Measurements from ENCODE around the gene ATP11B.

The ATP11B gene

DNA sequence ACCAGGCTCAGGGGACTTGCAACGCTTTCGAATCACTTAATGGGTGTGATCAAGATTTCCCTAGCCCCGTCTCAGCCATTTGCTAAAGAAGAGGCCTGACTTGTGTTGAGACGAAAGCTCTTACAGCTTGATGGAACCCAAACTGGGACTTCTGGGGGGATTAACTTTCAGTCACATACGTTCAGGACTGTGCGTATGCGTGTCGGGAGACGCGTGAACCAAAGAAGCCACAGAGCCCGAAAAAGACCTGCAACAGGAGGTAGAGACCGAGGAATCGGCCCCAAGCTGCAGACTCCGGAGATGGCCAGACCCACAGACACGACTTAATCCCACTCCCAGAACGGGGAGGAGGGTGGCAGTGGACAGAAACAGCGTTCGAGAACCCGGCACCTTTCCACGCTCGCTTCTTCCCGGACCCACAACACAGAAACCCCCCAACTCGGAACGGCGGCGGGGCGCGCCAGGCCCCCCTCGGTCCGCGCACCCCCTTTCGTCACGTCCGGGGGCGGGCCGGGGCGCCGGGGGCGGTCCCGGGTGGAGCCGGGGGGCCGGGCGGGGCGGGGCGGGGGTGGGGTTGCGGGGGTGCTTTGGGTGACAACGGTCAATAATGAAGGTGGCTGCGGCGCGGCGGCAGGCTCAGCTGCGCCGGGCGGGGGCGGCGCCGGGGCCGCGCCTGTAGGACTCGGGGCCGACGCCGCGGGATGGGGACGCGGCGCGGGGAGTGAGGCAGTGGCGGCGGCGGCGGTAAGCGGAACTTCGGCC lies at the start of gene ATP11B:
ATP11B (plus strand) TSS at position 604 of the 762 bp plus-strand sequence. CDS start 256 bp downstream, outside the sequence.
- peak; percentile 75 for DNase-seq

DNA sequence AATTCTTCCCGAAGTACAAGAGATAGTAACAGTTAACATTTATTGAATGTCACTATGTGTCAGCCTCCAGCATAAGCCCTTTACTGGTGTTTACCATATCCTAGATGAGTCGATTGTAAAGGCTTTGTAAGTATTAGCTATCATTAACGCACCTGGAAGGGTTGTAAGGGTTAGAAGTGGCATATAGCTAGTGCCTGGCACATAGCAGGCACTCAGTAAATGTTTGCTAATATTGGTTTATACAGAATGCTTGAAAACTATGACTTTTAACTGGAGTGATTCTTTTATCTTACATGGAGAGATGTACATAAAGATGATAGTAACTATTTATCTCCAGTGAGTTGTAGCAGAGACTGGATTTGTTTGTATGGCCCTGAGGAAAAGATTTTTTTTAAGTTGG lies 46.3 kb upstream of the ATP11B start:
- DNase-seq: no peak

DNA sequence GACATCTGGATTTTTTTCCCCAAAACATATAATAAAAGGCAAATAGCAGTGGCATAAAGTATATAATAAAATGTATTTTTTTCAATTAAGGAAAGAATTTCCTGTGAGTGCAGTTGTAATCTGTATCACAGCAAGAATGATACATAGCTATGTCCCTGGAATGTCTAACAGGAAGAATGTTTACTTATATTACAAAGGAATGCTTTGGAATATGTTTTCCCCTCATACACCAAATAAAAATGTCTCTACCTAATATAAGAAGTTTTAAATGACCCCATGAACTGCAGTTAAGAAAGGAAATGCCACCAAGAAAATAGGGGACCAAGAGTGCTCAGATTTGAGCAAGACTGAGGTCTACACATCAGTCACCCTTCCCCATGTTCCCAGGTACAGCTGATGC lies 38.0 kb upstream of the ATP11B start:
- no peak for DNase-seq

DNA sequence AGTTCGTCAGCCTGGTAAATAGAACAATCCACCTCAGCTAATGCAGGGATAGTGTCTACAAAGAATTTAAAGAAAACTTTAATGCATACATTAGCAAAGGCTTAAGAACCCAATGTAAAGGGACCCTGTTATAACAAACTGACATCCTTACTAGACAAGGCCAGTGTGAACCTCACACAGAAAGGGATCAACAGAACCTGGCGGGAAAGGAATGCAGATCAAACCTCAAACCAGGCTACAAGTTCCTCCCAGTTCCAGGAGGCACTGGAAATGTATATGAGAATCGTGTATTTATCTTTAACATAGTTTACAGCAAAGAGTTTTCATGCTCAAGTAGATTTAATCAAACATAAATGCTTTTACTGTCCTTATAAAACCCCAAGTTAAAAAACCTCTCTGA lies 37.6 kb upstream of the ATP11B start:
- no peak for DNase-seq

DNA sequence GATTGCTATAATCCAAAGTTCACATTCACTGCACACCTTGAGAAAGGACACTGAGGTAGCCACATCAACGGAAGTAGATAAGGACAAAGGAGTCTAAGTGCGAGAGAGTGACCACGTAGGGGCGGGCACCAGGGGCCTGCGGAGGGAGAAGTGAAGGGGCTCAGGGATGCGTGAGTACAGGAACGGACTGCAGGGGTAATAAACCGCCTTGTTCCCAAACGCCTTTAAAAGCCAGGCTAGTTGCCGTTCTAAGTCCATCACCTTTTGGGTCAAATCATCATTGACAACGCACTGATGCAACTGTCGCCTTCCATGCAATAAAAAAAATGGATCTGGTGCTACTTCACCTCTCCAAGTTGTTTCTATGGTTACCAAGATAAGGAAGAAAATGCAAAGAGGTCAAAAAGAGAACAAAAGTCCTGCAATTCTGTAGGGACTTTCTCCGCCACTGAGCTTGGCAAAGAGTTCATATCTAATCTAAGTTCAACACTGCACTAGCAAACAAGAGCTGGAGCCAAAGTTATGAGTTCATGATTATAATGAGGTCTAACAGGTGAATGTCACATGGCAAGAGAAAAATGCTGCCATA lies 32.6 kb upstream of the ATP11B start:
- no peak for DNase-seq

DNA sequence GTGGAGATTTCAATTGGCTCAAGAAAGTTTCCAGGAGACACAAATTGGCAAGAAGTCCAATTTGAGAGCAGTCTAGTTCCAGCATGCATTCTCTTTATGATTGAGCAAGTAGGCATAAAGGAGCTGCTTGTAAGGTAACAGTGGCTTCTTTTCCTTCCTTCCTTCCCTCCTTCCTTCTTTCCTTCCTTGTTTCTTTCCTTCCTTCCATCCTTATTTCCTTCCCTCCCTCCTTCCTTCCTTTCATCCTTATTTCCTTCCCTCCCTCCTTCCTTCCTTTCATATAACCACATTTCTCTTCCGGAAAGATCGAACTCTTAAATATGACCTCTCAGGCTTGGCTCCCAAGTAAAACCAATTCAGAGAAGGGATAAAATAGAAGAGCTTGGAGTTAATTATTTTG lies 29.4 kb upstream of the ATP11B start:
- DNase-seq: no peak

DNA sequence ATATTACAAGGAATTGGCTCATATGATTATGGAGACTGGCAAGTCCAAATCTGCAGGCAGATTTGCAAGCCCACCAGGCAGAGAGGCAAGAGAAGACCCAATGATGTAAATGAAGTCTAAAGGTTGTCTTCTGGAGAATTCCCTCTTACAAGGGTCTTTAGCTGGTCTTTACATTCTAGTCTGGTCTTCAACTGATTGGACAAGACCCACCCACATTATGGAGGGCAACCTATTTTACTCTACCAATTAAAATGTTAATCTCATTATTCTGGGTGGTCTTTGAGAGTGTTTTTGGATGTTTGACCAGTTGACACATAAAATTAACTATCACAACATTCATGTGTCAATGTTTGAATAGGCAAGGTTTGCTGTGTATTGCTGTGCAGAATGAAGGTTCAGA lies 28.0 kb upstream of the ATP11B start:
- no peak for DNase-seq

DNA sequence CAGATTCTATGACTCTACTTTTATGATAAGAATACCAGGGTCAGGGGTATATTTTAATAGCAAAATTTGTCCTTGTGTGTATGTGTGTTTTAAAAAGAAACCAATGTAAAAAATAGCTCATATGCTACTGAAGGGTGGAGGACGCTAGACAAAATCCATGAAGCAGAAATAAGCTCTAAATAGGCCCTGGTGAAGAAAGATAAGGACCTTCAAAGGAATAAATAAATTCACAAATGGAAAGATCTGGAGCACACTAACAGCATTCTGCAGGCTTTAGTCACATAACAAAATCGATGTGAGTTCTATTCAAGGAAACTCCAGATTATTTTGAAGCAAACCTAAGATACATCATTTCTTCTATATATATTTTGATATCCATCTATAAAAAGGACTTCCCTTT lies 27.2 kb upstream of the ATP11B start:
- no peak for DNase-seq

DNA sequence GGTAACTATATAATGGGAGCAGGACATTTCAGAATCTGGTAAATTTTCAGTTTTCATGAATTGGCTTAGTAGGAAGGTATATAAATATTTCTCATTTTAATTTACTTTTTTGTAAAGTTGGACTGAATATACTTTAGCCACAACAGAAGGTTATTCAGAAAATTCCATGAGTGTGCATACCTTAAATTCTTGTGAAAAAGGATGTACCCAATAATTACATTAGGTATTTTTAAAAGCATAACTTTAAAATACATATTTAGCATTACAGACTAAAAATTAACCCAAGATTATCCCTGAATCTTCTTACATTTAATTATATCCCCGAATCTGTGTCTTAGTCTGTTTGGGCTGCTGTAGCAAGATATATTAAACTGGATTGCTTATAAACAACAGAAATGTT lies 24.9 kb upstream of the ATP11B start:
- no peak for DNase-seq

DNA sequence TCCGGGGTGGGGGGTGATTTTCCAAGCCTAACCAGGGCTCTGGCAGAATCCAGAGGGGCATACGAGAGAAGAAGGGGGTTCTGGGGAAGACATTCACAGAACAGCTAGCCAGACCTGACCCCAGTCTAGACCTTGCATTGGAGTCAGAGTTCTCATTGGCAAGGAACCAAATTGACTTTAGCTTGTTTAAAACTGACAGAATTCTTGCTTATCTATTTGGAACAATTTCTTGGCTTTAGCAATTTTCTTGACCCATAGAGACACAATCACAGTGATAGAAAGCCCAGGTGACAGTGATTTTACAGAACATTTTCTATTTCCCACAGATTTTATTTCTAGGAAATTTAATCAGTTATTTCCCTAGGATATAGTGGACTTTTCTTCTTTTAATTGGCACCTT lies 23.6 kb upstream of the ATP11B start:
- no peak for DNase-seq

DNA sequence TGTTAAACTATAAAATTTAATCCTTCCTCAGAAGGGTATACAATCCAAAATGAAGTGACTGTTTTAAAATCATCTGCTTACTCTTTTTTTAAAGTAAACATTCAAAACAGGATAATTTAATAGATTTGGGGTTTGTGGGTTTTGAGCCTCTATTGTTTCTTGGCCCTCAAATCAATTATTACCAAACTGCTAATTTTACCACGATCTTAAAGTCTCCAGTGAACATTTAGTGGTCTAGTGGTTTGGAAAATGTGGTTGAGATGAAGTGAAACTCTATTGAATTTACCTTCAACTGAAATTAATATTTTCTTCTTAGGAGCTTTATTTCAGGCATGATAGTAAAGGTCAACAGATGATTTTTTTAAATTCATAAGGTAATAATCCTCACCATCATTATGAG lies 11.2 kb upstream of the ATP11B start:
- no peak for DNase-seq

DNA sequence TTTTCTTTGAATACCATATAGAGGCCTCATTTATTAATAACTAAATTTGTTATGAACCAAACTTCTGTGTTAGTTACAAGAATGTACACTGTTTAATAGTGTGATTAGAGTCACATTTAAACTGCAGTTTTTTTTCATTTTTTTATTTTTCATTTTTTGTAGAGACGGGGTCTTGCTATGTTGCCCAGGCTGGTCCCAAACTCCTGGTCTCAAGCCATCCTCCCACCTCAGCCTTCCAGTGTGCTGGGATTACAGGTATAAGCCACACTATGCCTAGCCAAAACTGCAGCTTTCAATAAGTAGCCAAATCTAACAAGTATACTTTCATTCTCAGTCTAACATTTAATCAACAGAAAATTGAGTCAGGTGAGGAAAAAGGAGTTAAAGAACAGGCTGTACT lies 10.2 kb upstream of the ATP11B start:
- no peak for DNase-seq

DNA sequence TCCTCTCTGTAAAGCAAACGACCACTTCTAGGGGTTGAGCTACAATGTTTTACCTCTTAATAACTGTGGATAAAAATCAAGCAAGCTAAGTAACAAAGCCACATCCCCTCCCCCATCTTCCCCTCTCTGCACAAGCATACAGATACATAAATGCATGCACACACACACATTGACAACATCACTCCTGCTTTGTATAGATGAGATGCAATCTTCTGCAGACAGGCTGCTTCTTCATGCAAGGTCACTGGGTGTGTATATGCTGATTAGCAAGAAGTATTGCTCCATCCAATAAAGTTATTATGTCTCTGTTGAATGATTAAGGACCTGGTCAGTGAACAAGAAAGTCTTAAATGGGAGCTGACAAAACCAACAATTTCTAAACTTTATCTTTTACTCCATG lies 8.8 kb upstream of the ATP11B start:
- no peak for DNase-seq

DNA sequence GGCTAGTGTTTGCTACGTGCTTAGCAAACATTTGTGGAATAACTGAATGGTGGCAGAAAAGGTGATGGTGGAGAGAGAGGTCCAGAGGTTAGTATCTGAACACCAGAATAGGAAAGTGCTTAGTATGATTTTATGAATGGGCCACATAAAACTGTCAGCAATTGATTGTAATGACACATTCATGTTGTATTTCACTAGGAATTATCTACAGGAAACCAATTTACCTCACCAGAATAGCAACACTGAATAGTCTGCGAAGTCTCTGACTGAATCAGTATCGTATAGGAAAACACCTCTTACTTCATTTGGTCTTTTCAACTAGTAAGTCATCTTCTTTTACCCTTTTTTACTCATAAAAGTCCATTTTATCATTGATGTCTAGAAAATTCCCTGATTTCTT lies 8.2 kb upstream of the ATP11B start:
- no peak for DNase-seq

DNA sequence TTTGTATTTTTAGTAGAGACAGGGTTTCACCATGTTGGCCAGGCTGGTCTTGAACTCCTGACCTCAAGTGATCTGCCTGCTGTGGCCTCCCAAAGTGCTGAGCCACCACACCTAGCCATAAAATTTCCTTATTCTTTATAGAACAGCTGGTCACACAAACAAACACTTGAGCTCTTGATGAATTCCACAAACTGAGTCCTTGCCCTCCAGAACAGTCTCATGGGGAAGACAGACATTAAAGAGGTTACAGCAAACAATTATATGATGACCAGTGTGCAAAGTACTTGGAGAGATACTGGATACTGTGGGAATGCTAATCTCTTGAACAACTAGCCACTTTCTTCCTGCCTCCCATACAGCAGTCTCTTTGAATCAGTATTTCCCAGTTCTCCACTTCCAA lies 7.5 kb upstream of the ATP11B start:
- no peak for DNase-seq

DNA sequence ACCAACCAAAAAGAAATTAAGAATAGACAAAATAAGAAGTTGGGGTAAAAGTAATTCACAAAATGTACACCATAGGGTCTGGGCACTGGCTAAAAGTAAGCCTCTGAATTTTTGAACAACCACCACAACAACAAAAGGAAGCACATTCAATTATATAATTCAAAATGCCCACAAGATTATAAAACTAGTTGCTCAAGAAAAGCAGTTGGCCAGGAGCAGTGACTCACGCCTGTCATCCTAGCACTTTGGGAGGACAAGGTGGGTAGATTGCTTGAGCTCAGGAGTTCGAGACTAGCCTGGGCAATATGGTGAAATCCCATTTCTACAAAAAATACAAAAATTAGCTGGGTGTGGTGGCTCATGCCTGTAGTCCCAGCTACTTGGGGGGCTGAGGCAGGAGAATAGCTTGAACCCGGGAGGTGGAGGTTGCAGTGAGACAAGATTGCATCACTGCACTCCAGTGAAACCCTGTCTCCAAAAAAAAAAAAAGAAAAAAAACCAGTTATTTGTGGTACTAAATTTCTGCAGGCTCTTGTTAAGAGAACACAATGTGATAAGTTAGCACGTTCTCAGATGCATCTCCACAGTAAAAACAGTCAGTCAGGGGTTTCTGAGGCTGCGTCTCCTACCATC lies 6.6 kb upstream of the ATP11B start:
- no peak for DNase-seq

DNA sequence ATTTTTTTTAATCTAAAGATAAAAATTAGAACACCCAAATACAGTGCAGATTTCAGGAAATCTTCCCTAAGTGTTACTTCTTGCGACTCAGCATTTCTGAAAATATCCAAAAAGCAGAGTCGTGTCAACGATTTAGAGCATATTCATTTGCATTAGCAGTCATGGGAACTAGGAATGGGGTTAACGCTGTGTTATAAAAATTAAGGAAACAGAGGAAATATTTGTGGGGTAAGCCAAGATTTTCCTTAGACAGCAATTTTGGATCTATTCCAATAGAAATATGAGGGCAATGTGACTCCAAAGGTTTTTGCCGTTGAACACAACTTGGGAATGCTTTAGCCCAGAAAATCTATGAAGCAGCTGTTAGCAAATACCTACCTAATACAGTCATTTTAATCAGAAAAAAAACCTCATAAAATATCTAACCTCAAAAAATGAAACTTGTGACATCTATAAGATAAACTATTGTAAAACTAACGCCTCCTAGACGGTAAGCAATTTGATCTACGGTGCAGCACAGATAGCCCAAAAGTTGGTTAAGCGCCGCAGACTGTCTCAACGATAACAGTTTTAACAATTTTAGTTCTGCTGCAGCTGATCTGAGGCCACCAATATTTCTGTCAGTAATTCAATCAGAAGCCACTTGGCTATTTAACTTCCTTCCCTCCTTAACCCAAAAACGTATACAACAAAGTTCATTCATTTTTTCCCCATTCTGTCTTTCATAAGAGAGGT lies 5.8 kb upstream of the ATP11B start:
- no peak for DNase-seq

DNA sequence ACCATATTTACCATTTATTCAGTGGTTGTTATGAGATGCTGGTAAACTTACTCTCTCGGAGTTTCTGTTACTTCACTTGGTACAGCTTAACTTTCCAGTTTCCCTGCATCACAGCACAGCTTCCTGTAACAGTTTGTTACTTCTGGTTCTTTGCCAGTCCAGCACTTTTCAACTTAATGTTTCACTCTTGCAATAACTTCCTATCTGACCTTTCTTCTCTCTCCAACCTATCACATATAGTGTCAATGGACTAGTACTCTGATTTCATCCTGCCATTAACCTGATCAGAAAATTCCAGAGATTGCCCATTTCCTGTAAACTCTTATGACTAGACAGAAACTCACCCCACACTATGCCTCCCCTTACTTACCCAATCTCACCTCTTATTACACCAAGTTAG lies 3.9 kb upstream of the ATP11B start:
- DNase-seq: no peak

DNA sequence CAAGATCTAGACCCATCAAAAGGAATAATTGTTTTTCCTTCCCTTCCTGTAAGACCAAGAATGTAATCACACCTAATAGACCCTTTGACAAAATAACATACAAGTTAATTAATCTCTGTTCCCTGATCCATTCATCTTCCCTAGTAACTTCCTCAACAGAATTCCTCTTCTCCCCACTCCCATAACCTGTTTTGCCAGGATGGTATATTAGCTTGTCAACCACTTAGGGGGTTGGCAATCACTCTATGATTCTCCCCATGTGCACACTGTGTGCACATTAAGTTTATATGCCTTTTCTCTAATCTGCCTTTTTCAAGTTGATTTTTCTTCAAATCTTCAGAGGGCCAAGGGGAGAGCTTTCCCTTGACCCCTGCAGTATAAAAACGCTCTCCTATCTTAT lies 2.7 kb upstream of the ATP11B start:
- DNase-seq: no peak

DNA sequence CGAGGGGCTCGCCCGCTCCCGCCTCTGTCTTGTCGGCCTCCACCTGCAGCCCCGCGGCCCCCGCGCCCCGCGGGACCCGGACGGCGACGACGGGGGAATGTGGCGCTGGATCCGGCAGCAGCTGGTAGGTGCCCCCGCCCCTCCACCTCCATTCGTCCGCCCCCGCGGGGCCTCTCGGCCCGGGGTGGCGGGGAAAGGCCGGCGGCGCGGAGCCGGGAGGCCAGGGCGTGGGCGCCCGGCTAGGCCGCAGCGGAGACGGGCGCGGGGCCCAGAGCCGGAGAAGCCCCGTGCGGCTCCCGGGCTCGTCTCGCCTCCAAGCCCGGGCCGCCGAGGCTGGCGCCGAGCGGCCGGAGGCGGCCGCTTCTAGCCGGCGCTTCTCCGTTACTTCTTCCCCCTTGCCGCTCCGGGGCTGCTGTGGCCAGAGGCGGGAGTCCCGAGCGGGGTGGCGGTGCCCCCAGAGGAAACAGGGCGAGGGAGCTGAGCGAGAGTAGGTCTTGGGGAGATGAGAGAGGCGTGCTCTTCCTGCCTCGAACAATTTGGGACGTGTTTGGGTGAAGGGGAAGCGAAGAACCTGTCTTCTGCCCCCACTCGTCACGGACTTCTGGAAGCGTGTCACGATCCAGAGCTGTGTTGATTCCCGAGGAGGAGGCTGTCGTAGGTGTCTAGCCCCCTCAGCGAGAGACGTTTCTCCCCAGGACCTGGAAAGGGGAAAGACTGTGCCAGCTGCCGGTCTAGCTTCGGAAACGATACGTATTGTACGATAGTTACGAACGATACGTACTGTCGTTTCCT lies 555 bp downstream of the ATP11B start:
- DNase-seq: peak; percentile 53

DNA sequence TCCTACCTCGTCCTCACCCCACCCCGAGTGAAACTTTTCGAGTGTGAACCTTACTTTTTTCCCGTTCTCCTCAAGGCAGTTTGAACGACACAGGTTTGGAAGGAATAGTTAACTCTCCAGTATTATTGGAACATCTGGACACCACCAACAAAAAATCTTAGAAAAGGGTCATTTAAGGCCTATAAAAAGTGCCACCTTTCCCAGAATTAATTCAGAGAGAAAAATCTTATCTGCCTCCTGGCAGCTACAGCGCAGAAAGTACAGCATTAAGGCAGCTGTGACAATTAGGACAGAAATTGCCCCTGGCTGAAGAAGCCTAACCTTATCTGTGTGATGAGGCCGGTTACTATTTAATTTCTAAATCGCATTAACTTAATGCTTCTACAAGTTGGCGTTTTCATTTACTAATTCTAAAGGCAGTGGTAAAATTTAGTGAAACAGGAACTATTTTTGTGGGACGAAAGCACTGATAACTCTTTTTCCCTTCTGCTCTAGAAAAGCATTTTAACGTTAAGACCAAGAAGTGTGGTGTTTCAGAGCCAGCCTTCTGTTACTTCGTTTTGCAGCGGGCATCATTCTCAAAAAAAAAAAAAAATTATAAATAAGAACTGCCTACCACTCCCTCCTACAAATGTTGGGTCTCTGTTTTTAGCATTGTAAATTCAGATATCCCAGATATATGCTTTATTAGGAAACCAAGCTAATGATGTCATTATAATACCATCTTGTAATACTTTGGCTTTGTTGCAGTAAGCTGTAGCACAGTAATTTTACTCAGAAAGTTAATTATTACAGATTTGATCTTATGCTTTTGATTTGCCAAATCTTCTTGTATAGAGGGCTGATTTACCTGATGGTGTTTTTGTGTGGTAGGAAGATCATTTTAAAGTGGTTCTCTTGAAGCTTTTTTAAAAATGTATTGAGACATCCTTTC lies 1.4 kb downstream of the ATP11B start:
- no peak for DNase-seq

DNA sequence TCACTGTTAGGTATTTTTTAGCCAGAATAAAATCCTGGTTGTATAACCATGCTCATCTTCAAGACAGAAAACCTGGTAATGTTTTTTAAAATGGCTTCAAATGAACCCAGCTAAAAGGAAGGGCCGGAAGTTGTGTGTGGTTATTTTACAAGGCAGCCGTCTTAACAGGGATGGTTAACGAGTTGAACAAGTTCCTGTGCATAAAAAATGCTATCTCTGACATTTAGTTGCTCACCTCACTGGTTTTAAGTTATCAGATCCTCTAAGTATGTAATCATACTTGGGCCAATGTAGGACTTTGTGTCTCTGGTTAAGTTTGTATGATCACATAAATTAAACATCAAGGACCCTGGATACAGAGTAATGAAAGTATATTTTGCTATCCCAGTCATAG lies 2.1 kb downstream of the ATP11B start:
- DNase-seq: no peak
